H54 (cell line): ENCODE measurements around the gene ASB15.
"Not testable (repeated sequence)": the region's sequence is repeated elsewhere in the genome, so short reads cannot be mapped to it uniquely, and the experiment has no call there.

Experiments used
- DNase-seq: peaks from one replicate; pipeline ENCODE4 v3.0.0; 2011; ENCODE audit warnings: low spot score, mixed read lengths; ENCODE audit not compliant: insufficient read length
- FAIRE-seq: peaks from 3 replicates; lab custom pipeline; 2011; peaks lifted over from hg19 to GRCh38; lab: Jason Lieb, UNC
- POLR2A ChIP-seq: IDR thresholded peaks from 2 replicates; pipeline ENCODE4 v1.6.1; 2011; ENCODE audit warnings: low read depth, mild to moderate bottlenecking, low read length

Gene ASB15

GRCh38 chr7:123609883-123610239 is 8.2 kb downstream of the ASB15 start:
- FAIRE-seq (no peak), DNase-seq (no peak)
- TF ChIP-seq POLR2A, result no peak

GRCh38 chr7:123612024-123612423 is 10.4 kb downstream of the ASB15 start:
- FAIRE-seq (no peak), DNase-seq (no peak)
- TF ChIP-seq POLR2A, result no peak

- DNase-seq, result no peak
- no peak for FAIRE-seq
- TF ChIP-seq POLR2A, result no peak
Observed at GRCh38 chr7:123615344-123615743, 13.7 kb downstream of the ASB15 start.

- no peak for FAIRE-seq
- DNase-seq, result no peak
- TF ChIP-seq POLR2A, result no peak
Observed at GRCh38 chr7:123616223-123616622, 14.6 kb downstream of the ASB15 start.

GRCh38 chr7:123621707-123622106 is 20.1 kb downstream of the ASB15 start:
- DNase-seq, result no peak
- TF ChIP-seq POLR2A, result no peak
- no peak for FAIRE-seq

- no peak for TF ChIP-seq POLR2A
- DNase-seq (no peak), FAIRE-seq (no peak)
Observed at GRCh38 chr7:123622660-123623386, 21.2 kb downstream of the ASB15 start.

GRCh38 chr7:123624527-123625183 is 23.0 kb downstream of the ASB15 start:
- FAIRE-seq (no peak), DNase-seq (peak; percentile 15)
- no peak for TF ChIP-seq POLR2A

GRCh38 chr7:123625254-123625653 is 23.6 kb downstream of the ASB15 start:
- TF ChIP-seq POLR2A, result no peak
- FAIRE-seq, result no peak
- DNase-seq, result no peak

- DNase-seq (no peak), FAIRE-seq (no peak)
- no peak for TF ChIP-seq POLR2A
Observed at GRCh38 chr7:123627851-123628250, 26.2 kb downstream of the ASB15 start.

- FAIRE-seq (no peak), DNase-seq (no peak)
- no peak for TF ChIP-seq POLR2A
Observed at GRCh38 chr7:123628829-123629228, 27.2 kb downstream of the ASB15 start.

GRCh38 chr7:123629281-123629680 is 27.7 kb downstream of the ASB15 start:
- no peak for TF ChIP-seq POLR2A
- no peak for DNase-seq
- no peak for FAIRE-seq

GRCh38 chr7:123632808-123633207 is 31.2 kb downstream of the ASB15 start:
- no peak for DNase-seq
- no peak for FAIRE-seq
- no peak for TF ChIP-seq POLR2A

GRCh38 chr7:123633553-123633952 is 31.9 kb downstream of the ASB15 start:
- peak; percentile 71 for FAIRE-seq

GRCh38 chr7:123634011-123634573 is 32.5 kb downstream of the ASB15 start:
- DNase-seq, FAIRE-seq: not testable (repeated sequence)

More at GRCh38 chr7:123633553-123633952, 31.9 kb downstream of the ASB15 start:
- DNase-seq, result peak; percentile 12
- no peak for TF ChIP-seq POLR2A
